MCF 10A (cell line): ENCODE results near the gene FANCI. TPM values are rescaled to one million over a fixed set of nuclear protein-coding genes. Genes with fewer than 3 reads are reported as not detected.

Experiments used
- BruUV-seq: library from RNA; stranded (reverse); fragments of 400-500 nt; replicated peaks from 2 replicates; lab custom pipeline; 2021; lab: Mats Ljungman, UMichigan
- CTCF ChIA-PET: fragments of 300-600 bp; sonication (Branson Sonifier 250); formaldehyde crosslinking; extraction: SDS; loops from one replicate; lab custom pipeline; 2021; ENCODE audit warnings: antibody characterized with exemption, inconsistent platforms; lab: Yijun Ruan, JAX
- POLR2A ChIA-PET: fragments of 300-600, 350-650 bp; sonication (Branson Sonifier 250); formaldehyde crosslinking; extraction: SDS; loops from one replicate; lab custom pipeline; 2020; ENCODE audit warnings: antibody characterized with exemption, inconsistent platforms; lab: Yijun Ruan, JAX
- DNase-seq: peaks from one replicate; pipeline ENCODE4 v3.0.0-alpha.2; 2018; ENCODE audit not compliant: unreplicated experiment
- H3K27ac Mint-ChIP-seq: one replicate; pipeline ENCODE4 v1.8.0; 2022; ENCODE audit warnings: mild to moderate bottlenecking, low read depth, mixed read lengths; ENCODE audit not compliant: unreplicated experiment
- H3K27me3 Mint-ChIP-seq: one replicate; pipeline ENCODE4 v1.8.0; 2022; ENCODE audit warnings: mixed read lengths; ENCODE audit not compliant: insufficient read depth, unreplicated experiment
- H3K36me3 Mint-ChIP-seq: one replicate; pipeline ENCODE4 v1.8.0; 2022; ENCODE audit warnings: mild to moderate bottlenecking, moderate library complexity, mixed read lengths; ENCODE audit not compliant: insufficient read depth, unreplicated experiment
- H3K4me1 Mint-ChIP-seq: one replicate; pipeline ENCODE4 v1.8.0; 2022; ENCODE audit warnings: mixed read lengths; ENCODE audit not compliant: insufficient read depth, unreplicated experiment
- H3K4me3 Mint-ChIP-seq: one replicate; pipeline ENCODE4 v1.8.0; 2022; ENCODE audit warnings: mild to moderate bottlenecking, moderate library complexity, mixed read lengths; ENCODE audit not compliant: unreplicated experiment
- H3K9me3 Mint-ChIP-seq: one replicate; pipeline ENCODE4 v1.8.0; 2022; ENCODE audit warnings: mixed read lengths; ENCODE audit not compliant: unreplicated experiment
- CTCF ChIP-seq: fragments of 200-600 bp; IDR thresholded peaks from one replicate; pipeline ENCODE4 v1.8.0; 2022; ENCODE audit warnings: antibody characterized with exemption, mild to moderate bottlenecking; ENCODE audit not compliant: unreplicated experiment
- intact Hi-C: fragments of 100-400 bp; cut with micrococcal nuclease; formaldehyde crosslinking; loops from 2 replicates; pipeline ENCODE4 v1.14.1; 2022
- microRNA-seq: library from miRNA; unstranded; fragments of <30 nt; microRNA quantifications from one replicate; pipeline ENCODE4 v1.2.0, GENCODE V29; 2022
- total RNA-seq: library from RNA; stranded (reverse); gene quantifications from 2 replicates; pipeline ENCODE4 v1.2.3, GENCODE V29; 2022

FANCI gene
- total RNA-seq, 1 experiment from 2014 or later: 34.0 TPM

GRCh38 chr15:89364741-89365450 is 121.1 kb downstream of the FANCI start:
- CTCF ChIA-PET: interaction anchor here (0.6 to 13.8 kb wide), 2 partner anchors 58 to 722 kb away, joined by 5 to 443 read pairs; no protein-coding TSS in a partner anchor
- Mint-ChIP-seq H3K27me3 (peaks cover 93% of the 10 kb centered on the region), H3K36me3 (no peaks in the 10 kb centered on the region), H3K4me1 (no peaks in the 10 kb centered on the region), H3K4me3 (no peak overlapping the region), H3K9me3 (no peaks in the 10 kb centered on the region), H3K27ac (no peak overlapping the region)
- intact Hi-C loops: no loop called here
- DNase-seq: no peak
- BruUV-seq: no TSS peak
- no peak for TF ChIP-seq CTCF
- POLR2A ChIA-PET: no interaction called here

DNA sequence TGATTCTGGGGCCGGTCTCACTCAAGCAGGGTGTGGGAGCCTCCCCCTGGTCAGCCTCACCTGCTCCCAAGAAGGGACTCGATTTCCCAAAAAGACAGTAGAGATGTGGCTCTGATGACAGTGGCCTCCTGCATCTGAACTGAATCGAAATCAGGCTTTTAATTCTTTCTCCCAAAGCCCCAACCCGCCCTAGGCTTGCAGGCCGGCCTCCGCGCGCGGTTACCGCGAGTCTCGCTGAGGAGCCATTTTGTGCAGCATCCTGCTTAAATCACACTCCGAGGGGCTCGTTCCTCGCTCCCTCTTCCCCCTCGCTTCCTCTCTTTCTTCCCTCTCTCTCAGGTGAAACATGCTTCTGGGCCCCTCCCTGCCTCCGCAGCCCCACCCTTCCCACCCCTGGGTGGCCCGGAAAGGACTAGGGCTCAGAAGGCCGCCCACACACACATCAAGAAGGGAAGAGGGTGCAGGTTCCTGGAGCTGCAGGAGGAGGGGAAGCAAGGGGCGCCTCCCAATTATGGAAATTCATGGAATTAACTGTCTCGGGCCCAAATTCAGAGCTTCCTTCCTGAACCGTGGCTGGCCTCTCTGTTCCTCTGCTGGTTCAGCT is 121.8 kb downstream of the FANCI start:
- no peak overlapping the region for H3K4me3 Mint-ChIP-seq
- no peak overlapping the region for H3K27ac Mint-ChIP-seq
- H3K36me3 Mint-ChIP-seq: no peaks in the 10 kb centered on the region
- no TSS peak for BruUV-seq
- no peaks in the 10 kb centered on the region for H3K4me1 Mint-ChIP-seq
- ChIA-PET CTCF (interaction anchor here (0.6 to 1.5 kb wide), 2 partner anchors 8 to 721 kb away, joined by 5 to 8 read pairs; no protein-coding TSS in a partner anchor), POLR2A (no interaction called here)
- no peak for DNase-seq
- H3K9me3 Mint-ChIP-seq: no peaks in the 10 kb centered on the region
- intact Hi-C loops: no loop called here
- TF ChIP-seq CTCF: no peak
- H3K27me3 Mint-ChIP-seq: peaks cover 93% of the 10 kb centered on the region

Small RNA genes lying within 50 kb of the gene (microRNA-seq; reads per million reads assigned to microRNA genes)
- 0.40 reads per million for gene MIR6766

Other genes starting within 250 kb of the FANCI start
- gene ABHD2, start 155.5 kb upstream of the FANCI start, total RNA-seq: 47.7 and 55.9 TPM in 2 replicates
- not detected in 2 replicates for gene RLBP1, start 22.4 kb upstream of the FANCI start, total RNA-seq
- gene POLG, start 90.8 kb downstream of the FANCI start, total RNA-seq: 52.9 and 62.2 TPM in 2 replicates